GM12801 (cell line): Measurements from ENCODE around the gene PGGHG.

Source experiments
- TF ChIP-seq, protein P1 (sequence below): IDR thresholded peaks from one replicate; pipeline ENCODE4 v1.5.1; 2011; ENCODE audit warnings: control low read depth; ENCODE audit not compliant: insufficient read length; ENCODE audit errors: extremely low read depth

Gene PGGHG

GRCh38 chr11:330307-330693 lies 41.4 kb downstream of the PGGHG start:
- TF ChIP-seq, protein P1, sequence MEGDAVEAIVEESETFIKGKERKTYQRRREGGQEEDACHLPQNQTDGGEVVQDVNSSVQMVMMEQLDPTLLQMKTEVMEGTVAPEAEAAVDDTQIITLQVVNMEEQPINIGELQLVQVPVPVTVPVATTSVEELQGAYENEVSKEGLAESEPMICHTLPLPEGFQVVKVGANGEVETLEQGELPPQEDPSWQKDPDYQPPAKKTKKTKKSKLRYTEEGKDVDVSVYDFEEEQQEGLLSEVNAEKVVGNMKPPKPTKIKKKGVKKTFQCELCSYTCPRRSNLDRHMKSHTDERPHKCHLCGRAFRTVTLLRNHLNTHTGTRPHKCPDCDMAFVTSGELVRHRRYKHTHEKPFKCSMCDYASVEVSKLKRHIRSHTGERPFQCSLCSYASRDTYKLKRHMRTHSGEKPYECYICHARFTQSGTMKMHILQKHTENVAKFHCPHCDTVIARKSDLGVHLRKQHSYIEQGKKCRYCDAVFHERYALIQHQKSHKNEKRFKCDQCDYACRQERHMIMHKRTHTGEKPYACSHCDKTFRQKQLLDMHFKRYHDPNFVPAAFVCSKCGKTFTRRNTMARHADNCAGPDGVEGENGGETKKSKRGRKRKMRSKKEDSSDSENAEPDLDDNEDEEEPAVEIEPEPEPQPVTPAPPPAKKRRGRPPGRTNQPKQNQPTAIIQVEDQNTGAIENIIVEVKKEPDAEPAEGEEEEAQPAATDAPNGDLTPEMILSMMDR: no peak

- TF ChIP-seq, protein P1: no peak
Observed at GRCh38 chr11:330694-331357, 41.9 kb downstream of the PGGHG start.

DNA sequence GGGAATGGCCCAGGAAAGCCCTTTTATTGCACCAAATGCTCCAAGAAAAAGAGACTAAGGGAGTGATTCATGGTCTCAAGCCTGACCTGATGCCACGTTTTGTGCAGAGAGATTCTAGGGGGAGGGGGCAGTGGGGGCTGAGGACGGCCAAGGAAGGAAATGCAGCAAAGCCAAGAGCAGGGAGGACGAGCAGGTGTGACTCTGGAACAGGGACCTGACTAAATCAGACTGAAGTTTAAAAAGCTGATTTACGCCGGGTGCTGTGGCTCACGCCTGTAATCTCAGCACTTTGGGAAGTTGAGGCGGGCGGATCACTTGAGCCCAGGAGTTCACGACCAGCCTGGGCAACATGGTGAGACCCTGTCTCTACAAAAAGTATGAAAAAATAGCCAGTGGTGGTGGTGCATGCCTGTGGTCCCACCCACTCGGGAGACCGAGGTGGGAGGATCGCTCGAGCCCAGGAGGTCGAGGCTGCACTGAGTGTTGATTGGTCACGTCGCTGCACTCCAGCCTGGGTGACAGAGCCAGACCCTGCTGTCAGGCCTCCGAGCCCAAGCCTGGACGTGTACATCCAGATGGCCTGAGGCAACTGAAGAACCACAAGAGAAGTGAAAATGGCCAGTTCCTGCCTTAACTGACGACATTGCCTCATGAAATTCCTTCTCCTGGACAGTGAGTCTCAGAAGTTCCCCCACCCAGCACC lies 42.6 kb downstream of the PGGHG start:
- TF ChIP-seq, protein P1: no peak

- TF ChIP-seq, protein P1: no peak
Observed at GRCh38 chr11:332651-333480, 43.9 kb downstream of the PGGHG start.

DNA sequence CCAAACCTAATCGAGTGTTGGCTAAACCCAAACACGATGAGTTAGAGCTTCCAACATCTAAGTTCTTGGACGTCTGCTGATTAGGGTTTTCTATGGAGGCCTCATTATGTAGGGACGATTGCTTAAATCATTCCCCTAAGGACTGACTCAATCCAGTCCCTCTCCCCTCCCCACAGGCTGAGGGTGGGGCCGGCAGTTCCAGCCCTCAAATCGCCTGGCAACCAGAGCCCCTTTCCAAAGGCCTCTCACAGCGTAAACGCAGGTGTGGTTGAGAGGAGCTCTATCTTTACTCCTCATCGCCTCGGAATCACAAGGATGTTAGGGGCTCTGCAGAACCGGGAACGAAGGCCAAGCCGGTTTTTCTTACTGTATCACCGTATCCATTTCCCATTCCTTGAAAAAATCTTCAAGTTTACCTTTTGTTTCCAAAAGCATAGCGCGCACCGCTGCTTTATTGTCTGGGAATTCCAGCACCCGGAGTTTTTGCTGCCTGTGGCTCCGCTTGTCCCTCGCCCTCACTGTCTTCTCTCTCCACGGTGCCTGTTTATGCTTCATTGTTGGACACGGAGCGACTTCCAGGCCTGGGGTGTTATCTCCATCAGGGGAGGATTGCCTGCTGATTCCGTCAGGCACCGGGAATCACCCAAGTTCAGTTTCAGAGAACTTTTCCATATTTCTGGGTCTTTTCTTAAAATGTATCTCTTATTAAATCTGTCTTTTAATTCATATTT lies 45.5 kb downstream of the PGGHG start:
- TF ChIP-seq, protein P1: no peak

GRCh38 chr11:335779-336658 lies 47.1 kb downstream of the PGGHG start:
- TF ChIP-seq, protein P1: no peak
